Cerebellar cortex (tissue), 1 donor: ENCODE measurements around the gene MOB3B.

Source experiments
- DNase-seq: peaks from one replicate; pipeline ENCODE4 v3.0.0-alpha.2; 2015; ENCODE audit warnings: low spot score

Gene MOB3B

GRCh38 chr9:27445057-27445595 is 84.5 kb downstream of the MOB3B start:
- no peak for DNase-seq

- peak; percentile 52 for DNase-seq
Measured at GRCh38 chr9:27442464-27442863, 87.2 kb downstream of the MOB3B start.

GRCh38 chr9:27441741-27442070 is 87.9 kb downstream of the MOB3B start:
- DNase-seq = no peak

GRCh38 chr9:27440888-27441740 is 88.5 kb downstream of the MOB3B start:
- DNase-seq = no peak

GRCh38 chr9:27438522-27438921 is 91.1 kb downstream of the MOB3B start:
- DNase-seq = no peak

- no peak for DNase-seq
Measured at GRCh38 chr9:27437652-27438373, 91.8 kb downstream of the MOB3B start.

- DNase-seq = no peak
Measured at GRCh38 chr9:27436234-27436633, 93.4 kb downstream of the MOB3B start.

- no peak for DNase-seq
Measured at GRCh38 chr9:27433631-27434325, 95.8 kb downstream of the MOB3B start.

- DNase-seq = no peak
Measured at GRCh38 chr9:27432308-27432707, 97.3 kb downstream of the MOB3B start.

- DNase-seq = no peak
Measured at GRCh38 chr9:27431543-27432147, 98.0 kb downstream of the MOB3B start.

GRCh38 chr9:27430750-27431535 is 98.7 kb downstream of the MOB3B start:
- DNase-seq = no peak

- DNase-seq = no peak
Measured at GRCh38 chr9:27429917-27430316, 99.7 kb downstream of the MOB3B start.

GRCh38 chr9:27429436-27429835 is 100.2 kb downstream of the MOB3B start:
- no peak for DNase-seq

GRCh38 chr9:27428551-27428950 is 101.1 kb downstream of the MOB3B start:
- DNase-seq = no peak

GRCh38 chr9:27427272-27427643 is 102.4 kb downstream of the MOB3B start:
- no peak for DNase-seq

- peak; percentile 64 for DNase-seq
Measured at GRCh38 chr9:27426511-27427271, 102.9 kb downstream of the MOB3B start.

- DNase-seq = no peak
Measured at GRCh38 chr9:27425827-27426510, 103.6 kb downstream of the MOB3B start.

GRCh38 chr9:27423915-27424710 is 105.5 kb downstream of the MOB3B start:
- DNase-seq = no peak

- no peak for DNase-seq
Measured at GRCh38 chr9:27422279-27422834, 107.3 kb downstream of the MOB3B start.
